SJCRH30 (cell line): Measurements from ENCODE around the gene RANBP10. TPM values are rescaled to one million over a fixed set of nuclear protein-coding genes. Genes with fewer than 3 reads are reported as not detected.

ENCODE experiments used
- DNase-seq, 2 experiments: peaks; one replicate each; pipeline ENCODE4 v3.0.0-alpha.2; 2015 to 2020
- H3K27ac ChIP-seq: fragments of 250-450 bp; sonication (Bioruptor Pico); 2 replicates; pipeline ENCODE4 v1.5.1; 2020; ENCODE audit warnings: mild to moderate bottlenecking, moderate library complexity
- H3K27me3 ChIP-seq: fragments of 250-450 bp; sonication (Bioruptor Pico); 2 replicates; pipeline ENCODE4 v1.5.1; 2020; ENCODE audit warnings: mild to moderate bottlenecking, moderate library complexity
- H3K36me3 ChIP-seq: fragments of 250-450 bp; sonication (Bioruptor Pico); 2 replicates; pipeline ENCODE4 v1.5.1; 2020; ENCODE audit warnings: mild to moderate bottlenecking, moderate library complexity
- H3K4me1 ChIP-seq: fragments of 250-450 bp; sonication (Bioruptor Pico); 2 replicates; pipeline ENCODE4 v1.5.1; 2020; ENCODE audit warnings: mild to moderate bottlenecking, moderate library complexity
- H3K4me3 ChIP-seq: fragments of 250-450 bp; sonication (Bioruptor Pico); 2 replicates; pipeline ENCODE4 v1.5.1; 2020; ENCODE audit warnings: mild to moderate bottlenecking, moderate library complexity
- H3K9me3 ChIP-seq: fragments of 250-450 bp; sonication (Bioruptor Pico); replicated peaks from 2 replicates; pipeline ENCODE4 v1.5.1; 2020; ENCODE audit warnings: mild to moderate bottlenecking, moderate library complexity
- total RNA-seq: library from RNA; depleted of rRNA; stranded (reverse); fragments of >200 nt; shearing (Covaris generic); gene quantifications from 2 replicates; pipeline ENCODE4 v1.2.3, GENCODE V29; 2014

RANBP10 gene
- total RNA-seq, 1 experiment from 2014 or later = 4.9 TPM

DNA sequence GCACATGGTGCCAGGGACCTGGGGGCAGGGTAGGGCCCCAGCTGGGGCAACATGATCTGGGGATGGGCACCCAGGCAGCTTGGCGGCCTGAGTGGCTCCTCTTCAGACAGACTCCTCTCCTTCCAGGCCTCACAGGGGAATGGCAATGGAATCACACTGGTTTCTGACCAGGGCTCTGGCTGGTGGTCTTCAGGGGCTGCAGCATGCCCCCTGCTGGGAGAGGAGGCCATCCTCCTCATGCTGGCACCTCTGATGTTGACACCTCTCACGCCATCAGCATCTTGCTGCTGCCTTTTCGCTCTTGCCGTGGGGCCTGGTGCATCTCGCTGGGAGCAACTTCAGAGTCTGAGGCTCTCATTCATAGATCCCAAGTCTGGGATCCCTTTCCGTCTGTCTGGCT lies 76.0 kb downstream of the RANBP10 start:
- H3K4me1 ChIP-seq = no peaks in the 10 kb centered on the region
- no peak for DNase-seq
- H3K4me3 ChIP-seq = no peak overlapping the region
- no peaks in the 10 kb centered on the region for H3K36me3 ChIP-seq
- H3K27ac ChIP-seq = no peak overlapping the region
- H3K27me3 ChIP-seq = no peaks in the 10 kb centered on the region
- no peaks in the 10 kb centered on the region for H3K9me3 ChIP-seq

DNA sequence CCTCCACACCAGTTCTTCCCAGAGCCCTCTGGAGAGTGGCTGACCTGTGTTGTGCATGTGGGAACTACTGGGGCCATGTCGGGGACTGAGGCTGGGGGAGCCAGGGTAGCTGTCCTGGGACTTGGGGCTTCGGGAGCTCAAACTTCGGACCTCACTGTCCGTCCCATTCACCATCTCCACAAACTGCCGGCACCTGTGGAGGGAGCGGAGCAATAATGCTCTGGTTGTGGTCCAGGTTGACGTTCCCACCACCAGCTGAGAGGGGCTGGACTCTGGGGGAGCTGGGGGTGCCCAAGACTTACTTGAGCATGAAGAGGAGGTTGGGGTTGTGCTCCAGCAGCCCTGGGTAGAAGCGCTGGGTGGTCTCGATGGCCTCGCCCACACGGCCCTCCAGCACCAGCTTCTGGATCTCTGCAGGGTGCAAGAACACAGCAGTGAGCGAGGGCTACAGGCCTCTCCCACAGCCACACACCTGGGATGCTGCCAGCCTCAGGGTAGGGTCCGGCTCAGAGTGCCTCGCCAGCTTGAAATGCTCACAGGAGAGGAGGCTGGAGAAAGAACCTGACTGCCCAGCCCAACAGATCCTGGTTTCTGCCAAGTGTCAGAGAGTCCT lies 76.6 kb downstream of the RANBP10 start:
- Histone ChIP-seq H3K36me3 (no peaks in the 10 kb centered on the region), H3K4me3 (no peak overlapping the region), H3K9me3 (no peaks in the 10 kb centered on the region), H3K4me1 (no peaks in the 10 kb centered on the region), H3K27me3 (no peaks in the 10 kb centered on the region), H3K27ac (no peak overlapping the region)
- no peak for DNase-seq

DNA sequence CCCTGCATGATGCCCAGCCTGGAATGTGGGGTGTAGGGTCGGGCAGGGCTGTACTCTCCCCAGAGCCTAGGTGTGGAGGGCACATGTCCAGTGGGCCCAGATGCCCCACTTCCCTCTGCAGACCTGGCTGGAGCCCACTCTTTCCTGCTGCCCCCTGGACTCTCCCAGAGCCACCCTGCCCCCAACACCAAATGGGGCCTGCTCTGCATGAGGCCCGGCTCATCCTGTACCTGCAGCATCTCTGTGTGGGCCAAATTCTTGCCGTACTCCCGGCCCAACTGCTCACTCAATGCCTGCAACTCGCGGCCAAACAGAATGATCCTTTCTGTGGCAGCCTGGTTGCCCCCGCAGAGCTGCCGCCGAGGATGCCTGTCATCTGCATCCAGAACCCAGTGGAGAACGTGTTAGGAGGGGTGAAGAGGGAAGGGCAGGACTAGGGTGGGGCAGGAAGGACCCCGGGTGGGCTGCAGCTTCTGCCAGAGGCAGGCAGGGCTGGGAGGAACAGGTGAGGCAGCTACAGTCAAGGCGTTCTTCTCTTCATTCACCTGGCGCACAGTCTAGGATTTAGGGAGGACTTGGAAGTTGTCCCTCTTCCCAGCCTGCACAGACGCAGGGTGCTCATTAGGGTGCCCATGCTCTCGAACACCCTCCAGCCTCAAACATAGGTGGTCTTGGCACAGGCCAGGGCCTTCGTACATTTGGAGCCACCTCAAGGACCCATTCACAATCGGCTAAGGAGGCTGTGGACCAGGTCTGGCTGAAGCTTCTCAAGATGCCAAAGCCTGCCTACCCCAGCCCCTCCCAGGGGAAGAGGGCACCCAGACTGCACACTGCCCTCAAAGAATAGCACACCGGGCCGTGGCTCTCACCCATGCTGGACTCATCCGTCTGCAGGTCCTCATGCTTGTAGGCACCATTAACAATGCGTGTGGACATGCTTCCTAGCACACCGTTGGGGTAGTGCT lies 78.6 kb downstream of the RANBP10 start:
- H3K27me3 ChIP-seq = no peaks in the 10 kb centered on the region
- no peaks in the 10 kb centered on the region for H3K36me3 ChIP-seq
- H3K4me3 ChIP-seq = no peak overlapping the region
- H3K4me1 ChIP-seq = no peaks in the 10 kb centered on the region
- DNase-seq = no peak
- H3K27ac ChIP-seq = no peak overlapping the region
- H3K9me3 ChIP-seq = no peaks in the 10 kb centered on the region

DNA sequence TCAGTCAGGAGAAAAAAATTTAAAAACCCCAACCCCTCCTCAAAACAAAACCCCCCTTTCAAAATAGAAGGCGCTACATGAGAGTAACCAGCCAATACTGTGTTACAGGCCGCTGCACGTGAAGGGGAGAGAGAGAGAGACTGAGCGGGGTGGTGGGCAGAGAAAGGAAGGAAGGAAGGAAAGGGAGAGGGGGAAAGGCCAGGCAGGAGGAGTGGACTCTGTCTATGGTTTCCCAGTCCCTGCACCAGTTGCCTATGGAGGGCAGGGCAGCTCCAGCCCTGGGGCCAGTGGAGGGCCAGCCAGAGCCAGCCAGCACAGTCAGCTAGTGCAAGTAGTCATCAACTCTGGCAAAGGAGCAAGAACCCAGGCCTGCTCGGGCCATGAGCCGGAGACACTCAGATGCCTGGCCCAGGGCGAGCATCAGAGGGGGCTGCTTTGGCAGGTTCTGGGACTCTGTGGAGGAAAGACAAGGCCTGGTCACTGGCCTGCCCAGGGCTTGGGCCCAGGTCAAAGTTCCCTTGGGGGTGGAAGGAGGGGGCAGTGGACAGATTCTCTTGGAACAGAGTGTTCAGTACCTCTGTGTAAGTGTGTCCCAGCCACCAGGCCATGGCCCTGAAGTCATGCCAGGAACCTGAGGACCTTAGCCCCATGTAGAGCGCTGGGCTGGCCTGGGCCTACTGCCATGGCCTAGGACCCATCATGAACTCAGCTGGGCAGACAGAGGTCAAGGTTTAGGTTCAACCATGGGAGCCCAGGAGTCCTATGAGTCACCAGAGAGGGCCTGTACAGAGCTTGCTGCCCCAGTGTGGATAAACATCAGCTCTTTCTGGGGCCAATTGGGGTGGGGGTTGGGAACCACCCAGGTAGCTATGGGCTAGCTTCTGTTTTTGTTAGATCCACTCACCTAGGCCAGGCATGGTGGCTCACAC lies 80.0 kb downstream of the RANBP10 start:
- no peaks in the 10 kb centered on the region for H3K27me3 ChIP-seq
- H3K27ac ChIP-seq = no peak overlapping the region
- no peaks in the 10 kb centered on the region for H3K9me3 ChIP-seq
- H3K4me1 ChIP-seq = no peaks in the 10 kb centered on the region
- DNase-seq = no peak
- H3K36me3 ChIP-seq = no peaks in the 10 kb centered on the region
- H3K4me3 ChIP-seq = no peak overlapping the region

GRCh38 chr16:67723911-67724305 lies 82.5 kb downstream of the RANBP10 start:
- H3K9me3 ChIP-seq = no peaks in the 10 kb centered on the region
- H3K4me1 ChIP-seq = peaks cover 5% of the 10 kb centered on the region
- H3K36me3 ChIP-seq = no peaks in the 10 kb centered on the region
- H3K27me3 ChIP-seq = no peaks in the 10 kb centered on the region
- no peak overlapping the region for H3K27ac ChIP-seq
- H3K4me3 ChIP-seq = no peak overlapping the region
- DNase-seq = no peak

DNA sequence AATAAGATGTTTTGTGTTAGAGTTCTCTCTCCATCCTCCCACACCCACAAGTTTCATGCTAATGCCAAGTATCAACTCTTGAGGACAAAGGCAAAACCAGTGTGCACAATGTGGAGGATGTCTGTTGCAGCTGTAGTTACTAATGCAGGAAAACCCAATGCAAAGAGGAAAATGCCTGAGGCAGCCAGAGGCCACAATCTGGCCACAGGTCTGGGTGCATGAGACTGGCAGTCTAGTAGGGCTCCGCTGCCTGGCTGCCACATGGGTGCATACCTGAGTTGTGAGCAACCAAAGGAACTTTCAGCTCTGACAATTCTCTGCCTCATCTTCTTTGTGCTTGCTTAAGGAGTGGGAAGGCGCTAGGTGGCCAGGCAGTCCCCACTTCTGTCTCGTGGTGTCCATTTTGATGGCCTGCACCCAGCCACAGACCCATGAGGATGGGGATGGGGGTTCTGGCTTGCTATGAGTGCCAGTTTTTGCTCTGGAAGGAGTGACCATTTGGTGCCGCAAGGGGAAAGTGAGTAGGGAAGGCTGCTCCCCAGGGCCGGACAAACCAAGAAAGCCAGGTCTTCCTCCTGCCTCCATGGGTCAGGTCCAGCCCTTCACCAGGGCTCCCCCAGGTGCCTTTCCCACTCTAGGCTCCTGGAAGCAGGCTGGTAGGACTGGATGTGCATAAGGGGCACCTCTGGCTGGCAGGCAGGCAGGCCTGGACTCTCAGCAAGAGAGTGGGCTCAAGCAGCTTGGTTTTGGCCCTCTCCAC lies 83.0 kb downstream of the RANBP10 start:
- no peak overlapping the region for H3K27ac ChIP-seq
- DNase-seq = no peak
- no peaks in the 10 kb centered on the region for H3K27me3 ChIP-seq
- no peaks in the 10 kb centered on the region for H3K9me3 ChIP-seq
- peaks cover 5% of the 10 kb centered on the region for H3K4me1 ChIP-seq
- no peaks in the 10 kb centered on the region for H3K36me3 ChIP-seq
- no peak overlapping the region for H3K4me3 ChIP-seq

DNA sequence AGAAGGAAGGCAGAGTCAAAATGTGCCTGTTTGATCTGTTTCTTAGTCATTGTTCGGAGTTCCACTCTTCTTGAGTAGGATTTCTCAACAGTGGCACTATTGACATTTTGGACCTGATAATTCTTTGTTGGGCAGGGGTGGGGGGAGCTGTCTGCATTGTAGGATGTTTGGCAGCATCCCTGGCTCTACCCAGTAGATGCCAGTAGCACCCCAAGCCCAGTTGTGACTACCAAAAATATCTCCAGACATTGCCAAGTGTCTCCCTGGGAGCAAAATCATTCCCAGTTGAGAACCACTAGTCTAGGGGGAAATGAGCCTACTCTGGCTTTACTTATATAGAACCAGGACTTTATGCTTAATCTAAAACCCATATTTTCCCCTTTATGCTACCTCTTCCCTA lies 86.1 kb downstream of the RANBP10 start:
- no peaks in the 10 kb centered on the region for H3K27me3 ChIP-seq
- peak overlapping the region; percentile 98 for H3K4me3 ChIP-seq
- H3K4me1 ChIP-seq = peaks cover 5% of the 10 kb centered on the region
- H3K27ac ChIP-seq = no peak overlapping the region
- H3K9me3 ChIP-seq = no peaks in the 10 kb centered on the region
- no peak for DNase-seq
- no peaks in the 10 kb centered on the region for H3K36me3 ChIP-seq

DNA sequence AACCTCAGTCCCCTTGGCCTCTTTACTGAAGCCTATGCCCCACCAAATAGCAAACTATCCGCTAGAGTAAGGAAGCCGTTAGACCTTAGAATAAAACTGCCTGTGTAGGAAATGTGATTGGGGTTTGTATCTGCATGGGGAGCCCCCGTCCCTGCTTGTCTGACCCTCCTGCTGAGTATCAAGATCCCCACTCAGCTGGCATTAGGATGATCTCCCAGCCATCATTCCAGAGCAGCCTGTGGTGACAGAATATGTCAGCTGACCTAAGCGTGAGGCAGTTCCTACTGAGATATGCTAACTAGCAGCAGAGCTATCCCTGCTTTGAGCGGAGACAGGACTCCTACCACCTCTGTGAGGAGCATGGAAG lies 86.6 kb downstream of the RANBP10 start:
- peak; percentile 15 to 38 for DNase-seq
- Histone ChIP-seq H3K9me3 (no peaks in the 10 kb centered on the region), H3K36me3 (no peaks in the 10 kb centered on the region), H3K4me1 (peaks cover 5% of the 10 kb centered on the region), H3K27me3 (no peaks in the 10 kb centered on the region), H3K4me3 (peak overlapping the region; percentile 98), H3K27ac (peak overlapping the region; percentile 36)

DNA sequence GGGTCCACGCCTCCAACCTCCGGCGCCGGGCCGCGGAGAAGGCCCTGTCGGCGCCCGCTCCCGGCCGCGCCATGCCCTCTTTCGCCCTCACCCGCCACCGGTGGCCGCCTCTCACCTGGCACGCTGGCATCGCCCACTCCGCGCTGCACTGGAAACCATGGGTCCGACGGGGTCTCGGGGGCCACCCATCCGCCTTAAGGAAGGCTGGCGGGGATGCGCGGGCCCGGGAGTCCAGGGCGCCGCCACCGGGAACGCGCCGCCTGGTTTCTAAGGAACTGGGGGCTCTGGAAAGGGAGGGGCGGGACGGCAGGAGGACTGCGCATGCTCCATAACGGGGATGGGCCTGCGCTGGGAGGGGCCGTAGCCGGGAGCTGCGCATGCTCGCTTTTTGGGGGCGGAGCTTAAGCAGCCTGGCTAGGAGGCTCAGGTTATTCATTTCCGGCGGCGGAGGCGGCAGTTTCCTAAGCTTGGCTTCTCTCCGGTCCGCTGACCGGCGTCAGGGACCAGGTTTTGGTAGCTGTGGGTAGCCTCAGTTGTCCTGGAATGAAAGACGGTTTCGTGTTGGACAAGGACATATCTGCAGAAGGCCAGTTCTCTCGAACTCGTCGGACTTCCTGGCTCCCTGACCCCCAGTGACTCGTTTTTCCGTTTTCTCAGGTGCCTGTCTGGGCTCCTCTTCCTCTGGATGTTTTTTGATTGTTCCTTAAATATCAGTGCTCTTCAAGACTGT lies 87.1 kb downstream of the RANBP10 start, which contains the start of gene GFOD2:
TSS of gene GFOD2 (minus strand) at position 269 of the 730 bp plus-strand sequence. CDS start 33,601 bp downstream, outside the sequence.
- peaks cover 5% of the 10 kb centered on the region for H3K4me1 ChIP-seq
- H3K27me3 ChIP-seq = no peaks in the 10 kb centered on the region
- peak within 1 kb of the TSS; percentile 36 for H3K27ac ChIP-seq
- DNase-seq = peak; percentile 93 to 94
- H3K4me3 ChIP-seq = peak within 1 kb of the TSS; percentile 98
- no peaks in the 10 kb centered on the region for H3K9me3 ChIP-seq
- H3K36me3 ChIP-seq = no peaks in the 10 kb centered on the region

DNA sequence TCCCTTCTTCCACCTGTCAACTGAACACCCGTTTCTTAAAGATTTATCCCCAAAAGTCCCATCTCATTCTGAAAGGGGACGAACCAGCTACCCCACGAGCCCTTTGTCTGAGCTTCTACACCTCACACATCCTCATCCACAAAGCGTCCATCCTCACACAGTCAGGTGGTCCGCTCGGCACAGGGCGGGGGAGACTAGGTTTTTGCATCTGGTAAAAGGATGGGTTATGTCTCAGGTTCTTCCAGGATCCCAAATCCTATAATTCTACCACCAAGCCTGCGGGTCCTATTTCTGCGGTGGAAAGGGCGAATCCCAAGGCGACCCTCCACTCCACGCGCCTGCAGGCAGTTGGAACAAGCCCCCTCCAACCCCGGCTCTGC lies 87.7 kb downstream of the RANBP10 start:
- Histone ChIP-seq H3K27ac (peak overlapping the region; percentile 36), H3K4me3 (peak overlapping the region; percentile 98)
- DNase-seq = no peak

GRCh38 chr16:67716097-67716496 lies 90.3 kb downstream of the RANBP10 start:
- Histone ChIP-seq H3K9me3 (no peaks in the 10 kb centered on the region), H3K27ac (no peak overlapping the region), H3K4me1 (peaks cover 5% of the 10 kb centered on the region), H3K27me3 (no peaks in the 10 kb centered on the region), H3K4me3 (no peak overlapping the region), H3K36me3 (no peaks in the 10 kb centered on the region)
- DNase-seq = no peak

More for the DNA sequence above, 87.7 kb downstream of the RANBP10 start:
- Histone ChIP-seq H3K27me3 (no peaks in the 10 kb centered on the region), H3K4me1 (peaks cover 5% of the 10 kb centered on the region), H3K36me3 (no peaks in the 10 kb centered on the region), H3K9me3 (no peaks in the 10 kb centered on the region)

GRCh38 chr16:67714522-67714921 lies 91.8 kb downstream of the RANBP10 start:
- H3K4me3 ChIP-seq = no peak overlapping the region
- DNase-seq = no peak
- no peak overlapping the region for H3K27ac ChIP-seq
- H3K9me3 ChIP-seq = no peaks in the 10 kb centered on the region
- no peaks in the 10 kb centered on the region for H3K4me1 ChIP-seq
- H3K36me3 ChIP-seq = no peaks in the 10 kb centered on the region
- H3K27me3 ChIP-seq = no peaks in the 10 kb centered on the region

GRCh38 chr16:67713647-67714273 lies 92.6 kb downstream of the RANBP10 start:
- no peak overlapping the region for H3K27ac ChIP-seq
- no peaks in the 10 kb centered on the region for H3K9me3 ChIP-seq
- no peak for DNase-seq
- H3K36me3 ChIP-seq = no peaks in the 10 kb centered on the region
- H3K4me3 ChIP-seq = no peak overlapping the region
- no peaks in the 10 kb centered on the region for H3K4me1 ChIP-seq
- no peaks in the 10 kb centered on the region for H3K27me3 ChIP-seq
